ENCODE data around the gene HMMR.

The HMMR gene

GRCh38 chr5:163433271-163433670 is 27.2 kb upstream of the HMMR start:
- Histone ChIP-seq H3K79me2 (ENCODE audit: insufficient read depth, low read depth) (peaks cover 9% of the 10 kb centered on the region; the same call in 1 of the 2 replicates), H3K27me3 (ENCODE audit: insufficient read depth, low read depth) (no peaks in the 10 kb centered on the region), H3K4me1 (ENCODE audit: low read depth, poor library complexity, severe bottlenecking) (peaks cover 4% of the 10 kb centered on the region), H3K9ac (no peak overlapping the region), H3K4me2 (no peak overlapping the region), H3K36me3 (ENCODE audit: insufficient read depth) (no peaks in the 10 kb centered on the region), H3K4me3 (IDR thresholded peaks at IDR 0.05; ENCODE audit: insufficient read depth, low read depth, low read length) (no peak overlapping the region), H3K27ac (no peak overlapping the region), H2AFZ (ENCODE audit: low read depth) (no peak overlapping the region), H4K20me1 (ENCODE audit: insufficient read depth) (no peaks in the 10 kb centered on the region)
- no peak for TF ChIP-seq CTCF (conservative IDR thresholded peaks at IDR 0.05; ENCODE audit: low read depth, low read length)

- Histone ChIP-seq H4K20me1 (ENCODE audit: insufficient read depth) (no peaks in the 10 kb centered on the region), H2AFZ (ENCODE audit: low read depth) (no peak overlapping the region), H3K36me3 (ENCODE audit: insufficient read depth) (no peaks in the 10 kb centered on the region; the same call in 1 of the 2 replicates), H3K4me3 (IDR thresholded peaks at IDR 0.05; ENCODE audit: insufficient read depth, low read depth, low read length) (no peak overlapping the region), H3K9ac (no peak overlapping the region), H3K79me2 (ENCODE audit: insufficient read depth, low read depth) (peaks cover 17% of the 10 kb centered on the region), H3K4me2 (no peak overlapping the region), H3K27ac (no peak overlapping the region), H3K4me1 (ENCODE audit: low read depth, poor library complexity, severe bottlenecking) (peaks cover 6% of the 10 kb centered on the region), H3K27me3 (ENCODE audit: insufficient read depth, low read depth) (no peaks in the 10 kb centered on the region)
- TF ChIP-seq CTCF (conservative IDR thresholded peaks at IDR 0.05; ENCODE audit: low read depth, low read length), result no peak
Measured at GRCh38 chr5:163434401-163434866, 26.0 kb upstream of the HMMR start.

- no peak overlapping the region for H3K4me3 ChIP-seq (IDR thresholded peaks at IDR 0.05; ENCODE audit: insufficient read depth, low read depth, low read length)
- H3K27me3 ChIP-seq (ENCODE audit: insufficient read depth, low read depth), result no peaks in the 10 kb centered on the region
- H3K36me3 ChIP-seq (ENCODE audit: insufficient read depth), result no peaks in the 10 kb centered on the region; the same call in 1 of the 2 replicates
- H3K4me1 ChIP-seq (ENCODE audit: low read depth, poor library complexity, severe bottlenecking), result peaks cover 26% of the 10 kb centered on the region
- H3K27ac ChIP-seq, result peak overlapping the region; percentile 77; the same call in 1 of the 2 replicates
- H3K4me2 ChIP-seq, result peak overlapping the region; percentile 82
- peak overlapping the region; percentile 14; the same call in 1 of the 2 replicates for H3K9ac ChIP-seq
- H2AFZ ChIP-seq (ENCODE audit: low read depth), result peak overlapping the region; percentile 27; the same call in 1 of the 2 replicates
- no peak for TF ChIP-seq CTCF (conservative IDR thresholded peaks at IDR 0.05; ENCODE audit: low read depth, low read length)
- peaks cover 38% of the 10 kb centered on the region for H3K79me2 ChIP-seq (ENCODE audit: insufficient read depth, low read depth)
- H4K20me1 ChIP-seq (ENCODE audit: insufficient read depth), result no peaks in the 10 kb centered on the region
Measured at GRCh38 chr5:163436515-163436914, 23.9 kb upstream of the HMMR start.

- H3K79me2 ChIP-seq (ENCODE audit: insufficient read depth, low read depth), result peaks cover 43% of the 10 kb centered on the region
- peak overlapping the region; percentile 82 for H3K4me2 ChIP-seq
- peak overlapping the region; percentile 14; the same call in 1 of the 2 replicates for H3K9ac ChIP-seq
- TF ChIP-seq CTCF (conservative IDR thresholded peaks at IDR 0.05; ENCODE audit: low read depth, low read length), result no peak
- no peaks in the 10 kb centered on the region for H4K20me1 ChIP-seq (ENCODE audit: insufficient read depth)
- no peaks in the 10 kb centered on the region for H3K27me3 ChIP-seq (ENCODE audit: insufficient read depth, low read depth)
- H3K27ac ChIP-seq, result peak overlapping the region; percentile 77; the same call in 1 of the 2 replicates
- H3K4me3 ChIP-seq (IDR thresholded peaks at IDR 0.05; ENCODE audit: insufficient read depth, low read depth, low read length), result no peak overlapping the region
- H3K4me1 ChIP-seq (ENCODE audit: low read depth, poor library complexity, severe bottlenecking), result peaks cover 31% of the 10 kb centered on the region
- peaks cover 3% of the 10 kb centered on the region; the same call in 1 of the 2 replicates for H3K36me3 ChIP-seq (ENCODE audit: insufficient read depth)
- peak overlapping the region; percentile 27; the same call in 1 of the 2 replicates for H2AFZ ChIP-seq (ENCODE audit: low read depth)
Measured at GRCh38 chr5:163437011-163437308, 23.5 kb upstream of the HMMR start.
